Psoas muscle (tissue), 8 donors: ENCODE results near the gene C1orf198. TPM values are rescaled to one million over a fixed set of nuclear protein-coding genes. Genes with fewer than 3 reads are reported as not detected.
A peak's percentile ranks its signal among the peaks of the same experiment; 100 is the strongest.

Source experiments
- ATAC-seq, 4 donors: fragments of 200-7000 bp; cut with Tn5 transposase; one replicate each; pipeline ENCODE4 v1.9.1; 2020; ENCODE audit warnings: moderate library complexity in 3 of 4, mild to moderate bottlenecking in 2 of 4
- DNase-seq, 2 donors: peaks; one replicate each; pipeline ENCODE4 v3.0.0-alpha.2; 2020
- H3K27ac ChIP-seq: fragments of 200-600 bp; one replicate; pipeline ENCODE4 v1.8.0; 2022
- H3K27me3 ChIP-seq, 3 donors: fragments of 200-600 bp in 1 of 3; one replicate each; pipeline versions ENCODE4 v1.6.1 to v1.8.0; 2013 to 2022; ENCODE audit warnings: low read length in 2 of 3, mild to moderate bottlenecking in 2 of 3, moderate library complexity in 1 of 3; ENCODE audit not compliant: insufficient read depth in 3 of 3
- H3K36me3 ChIP-seq, 2 donors: fragments of 200-600 bp in 1 of 2; one replicate each; pipeline versions ENCODE4 v1.6.1 to v1.8.0; 2013 to 2022; ENCODE audit warnings: low read depth in 1 of 2, mild to moderate bottlenecking in 1 of 2, moderate library complexity in 1 of 2; ENCODE audit not compliant: insufficient read depth in 1 of 2
- H3K4me1 ChIP-seq: fragments of 200-600 bp; one replicate; pipeline ENCODE4 v1.8.0; 2022
- H3K4me3 ChIP-seq: fragments of 200-600 bp; one replicate; pipeline ENCODE4 v1.8.0; 2022; ENCODE audit warnings: mild to moderate bottlenecking
- H3K9me3 ChIP-seq: fragments of 200-600 bp; one replicate; pipeline ENCODE4 v1.8.0; 2022
- WGBS, 3 donors: extraction: QIAGEN DNeasy Blood & Tissue Kit; methylation state at CpG; one replicate each; pipeline versions ENCODE4 v1.1.6 to v1.1.7; 2013; 5-methylcytosine and 5-hydroxymethylcytosine counted together
- intact Hi-C, 2 donors: fragments of 100-400 bp; cut with DNase I; formaldehyde crosslinking; loops; one replicate each; pipeline versions ENCODE4 v1.11.0 to v1.14.2; 2022
- polyA plus RNA-seq, 3 donors: library from polyadenylated mRNA; stranded (reverse); fragments of 200-250 nt; gene quantifications; one replicate each; pipeline ENCODE4 v1.2.3, GENCODE V29; 2013
- total RNA-seq, 4 donors: library from RNA; stranded (reverse); fragmentation: NEBNext Ultra II Directional in 2 of 4; extraction: Animal tissue kit (Norgen Biotek cat#: 25700) in 2 of 4; gene quantifications; one replicate each; pipeline versions ENCODE4 v1.2.1 to v1.2.4, GENCODE V29; 2021 to 2023
- TF ChIP-seq, protein P1 (sequence below): fragments of 200-600 bp; IDR thresholded peaks from one replicate; pipeline ENCODE4 v1.8.0; 2022; ENCODE audit warnings: antibody characterized with exemption
- donor health status: healthy with polysubstance abuse.
- donor health status: DM: no; HTN: no; CAD: no; lungs with moderate emphysema.
- donor health status: Bipolar disorder and iron deficiency.
- donor health status: healthy.
- donor health status: DM: yes; HTN: yes; CAD: no.
- donor health status: DM: no; HTN: no; CAD: no.
- donor health status: DM: no; HTN: no; CAD: no.
- donor health status: DM: yes; HTN: yes; CAD: no.

C1orf198 gene
- total and polyA plus RNA-seq, 7 donors = 32.0 to 122 (median 81.8) TPM

DNA sequence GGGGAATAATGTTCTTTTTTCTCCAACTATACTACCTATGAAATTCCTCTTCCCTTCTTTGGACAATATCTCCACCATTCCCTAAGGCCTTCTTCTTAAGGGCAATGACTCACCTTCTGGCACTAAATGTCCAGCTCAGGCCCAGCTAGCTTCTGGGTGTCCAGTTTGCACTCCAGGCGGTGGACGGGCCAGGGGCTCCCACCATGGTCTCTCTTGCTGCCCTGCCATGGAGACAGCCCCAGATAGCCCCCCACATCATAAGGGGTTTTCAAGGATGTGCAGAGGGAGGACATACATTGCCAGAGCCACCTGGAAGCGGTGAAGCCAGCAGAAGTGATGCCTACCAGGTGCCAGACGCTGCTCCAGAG, 43.8 kb downstream of the C1orf198 start:
- DNase-seq (no peak), ATAC-seq (peak; percentile 50 to 66 (median 58))
- WGBS, 3 donors = 47 to 69% (median 54%) methylated on average over 4 of the region's 4 CpGs
- intact Hi-C loops = loop anchor here in 1 of 2 donors (5.0 kb wide), 1 partner anchor 38 kb away; no protein-coding TSS in a partner anchor
- Histone ChIP-seq H3K9me3 (no peaks in the 10 kb centered on the region), H3K4me1 (peaks cover 56% of the 10 kb centered on the region), H3K27me3 (no peaks in the 10 kb centered on the region), H3K27ac (peak overlapping the region; percentile 89), H3K36me3 (no peaks in the 10 kb centered on the region), H3K4me3 (peak overlapping the region; percentile 13)
- TF ChIP-seq, protein P1, sequence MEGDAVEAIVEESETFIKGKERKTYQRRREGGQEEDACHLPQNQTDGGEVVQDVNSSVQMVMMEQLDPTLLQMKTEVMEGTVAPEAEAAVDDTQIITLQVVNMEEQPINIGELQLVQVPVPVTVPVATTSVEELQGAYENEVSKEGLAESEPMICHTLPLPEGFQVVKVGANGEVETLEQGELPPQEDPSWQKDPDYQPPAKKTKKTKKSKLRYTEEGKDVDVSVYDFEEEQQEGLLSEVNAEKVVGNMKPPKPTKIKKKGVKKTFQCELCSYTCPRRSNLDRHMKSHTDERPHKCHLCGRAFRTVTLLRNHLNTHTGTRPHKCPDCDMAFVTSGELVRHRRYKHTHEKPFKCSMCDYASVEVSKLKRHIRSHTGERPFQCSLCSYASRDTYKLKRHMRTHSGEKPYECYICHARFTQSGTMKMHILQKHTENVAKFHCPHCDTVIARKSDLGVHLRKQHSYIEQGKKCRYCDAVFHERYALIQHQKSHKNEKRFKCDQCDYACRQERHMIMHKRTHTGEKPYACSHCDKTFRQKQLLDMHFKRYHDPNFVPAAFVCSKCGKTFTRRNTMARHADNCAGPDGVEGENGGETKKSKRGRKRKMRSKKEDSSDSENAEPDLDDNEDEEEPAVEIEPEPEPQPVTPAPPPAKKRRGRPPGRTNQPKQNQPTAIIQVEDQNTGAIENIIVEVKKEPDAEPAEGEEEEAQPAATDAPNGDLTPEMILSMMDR = no peak

DNA sequence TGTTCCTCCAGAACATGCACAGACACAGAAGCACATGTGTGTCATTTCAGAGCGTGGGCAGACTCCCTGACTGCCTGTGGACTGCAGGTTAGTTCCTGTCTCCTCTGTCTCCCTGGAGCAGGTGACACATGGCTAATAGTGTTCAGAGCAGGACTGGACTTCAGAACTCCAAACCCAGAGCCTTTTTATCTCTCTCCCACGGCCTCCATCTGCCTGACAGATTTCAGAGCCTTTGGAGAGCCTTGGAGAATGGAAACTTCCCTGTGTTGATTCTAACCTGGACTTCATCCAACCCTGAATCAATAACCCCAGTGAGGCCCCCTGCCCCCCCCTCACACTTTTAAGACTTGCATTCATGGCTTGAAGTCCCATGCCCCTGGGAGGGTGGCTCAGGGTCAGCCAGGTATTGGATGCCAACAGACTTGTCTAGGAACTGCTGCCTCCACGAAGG, 44.4 kb downstream of the C1orf198 start:
- Histone ChIP-seq H3K4me1 (peaks cover 56% of the 10 kb centered on the region), H3K4me3 (no peak overlapping the region), H3K36me3 (no peaks in the 10 kb centered on the region), H3K27ac (peak overlapping the region; percentile 89), H3K9me3 (no peaks in the 10 kb centered on the region), H3K27me3 (no peaks in the 10 kb centered on the region)
- intact Hi-C loops = loop anchor here in 1 of 2 donors (5.0 kb wide), 1 partner anchor 38 kb away; no protein-coding TSS in a partner anchor
- TF ChIP-seq, protein P1 = no peak
- WGBS, 3 donors = 48 to 66% (median 50%) methylated on average over 3 of the region's 3 CpGs
- DNase-seq = no peak
- no peak for ATAC-seq

- DNase-seq = peak in 1 of 2 donors; percentile 44
- no peak overlapping the region for H3K4me3 ChIP-seq
- TF ChIP-seq, protein P1 = no peak
- intact Hi-C loops = loop anchor here in 1 of 2 donors (5.0 kb wide), 1 partner anchor 39 kb away; no protein-coding TSS in a partner anchor
- H3K36me3 ChIP-seq = no peaks in the 10 kb centered on the region
- ATAC-seq = no peak
- H3K27me3 ChIP-seq = no peaks in the 10 kb centered on the region
- H3K27ac ChIP-seq = peak overlapping the region; percentile 89
- peaks cover 56% of the 10 kb centered on the region for H3K4me1 ChIP-seq
- 12 to 17% (median 13%) methylated on average over 6 of the region's 6 CpGs for WGBS, 3 donors
- no peaks in the 10 kb centered on the region for H3K9me3 ChIP-seq
Observed at GRCh38 chr1:230823426-230823825, 44.9 kb downstream of the C1orf198 start.

GRCh38 chr1:230822092-230822581, 46.2 kb downstream of the C1orf198 start:
- DNase-seq = peak; percentile 69 to 75
- H3K27me3 ChIP-seq = no peaks in the 10 kb centered on the region
- ATAC-seq = no peak
- H3K9me3 ChIP-seq = no peaks in the 10 kb centered on the region
- peaks cover 48% of the 10 kb centered on the region for H3K4me1 ChIP-seq
- intact Hi-C loops = loop anchor here in 1 of 2 donors (5.0 kb wide), 1 partner anchor 40 kb away; no protein-coding TSS in a partner anchor
- peak overlapping the region; percentile 89 for H3K27ac ChIP-seq
- no peak overlapping the region for H3K4me3 ChIP-seq
- H3K36me3 ChIP-seq = no peaks in the 10 kb centered on the region
- 39 to 53% (median 41%) methylated on average over 13 of the region's 13 CpGs for WGBS, 3 donors
- TF ChIP-seq, protein P1 = no peak
